ENCODE results near the gene MIER3. TPM values are rescaled to one million over a fixed set of nuclear protein-coding genes. Genes with fewer than 3 reads are reported as not detected.
A peak's percentile ranks its signal among the peaks of the same experiment; 100 is the strongest.

The MIER3 gene
- total RNA-seq, 4 donors from 2014 or later, result 12.2 to 33.4 (median 20.4) TPM

DNA sequence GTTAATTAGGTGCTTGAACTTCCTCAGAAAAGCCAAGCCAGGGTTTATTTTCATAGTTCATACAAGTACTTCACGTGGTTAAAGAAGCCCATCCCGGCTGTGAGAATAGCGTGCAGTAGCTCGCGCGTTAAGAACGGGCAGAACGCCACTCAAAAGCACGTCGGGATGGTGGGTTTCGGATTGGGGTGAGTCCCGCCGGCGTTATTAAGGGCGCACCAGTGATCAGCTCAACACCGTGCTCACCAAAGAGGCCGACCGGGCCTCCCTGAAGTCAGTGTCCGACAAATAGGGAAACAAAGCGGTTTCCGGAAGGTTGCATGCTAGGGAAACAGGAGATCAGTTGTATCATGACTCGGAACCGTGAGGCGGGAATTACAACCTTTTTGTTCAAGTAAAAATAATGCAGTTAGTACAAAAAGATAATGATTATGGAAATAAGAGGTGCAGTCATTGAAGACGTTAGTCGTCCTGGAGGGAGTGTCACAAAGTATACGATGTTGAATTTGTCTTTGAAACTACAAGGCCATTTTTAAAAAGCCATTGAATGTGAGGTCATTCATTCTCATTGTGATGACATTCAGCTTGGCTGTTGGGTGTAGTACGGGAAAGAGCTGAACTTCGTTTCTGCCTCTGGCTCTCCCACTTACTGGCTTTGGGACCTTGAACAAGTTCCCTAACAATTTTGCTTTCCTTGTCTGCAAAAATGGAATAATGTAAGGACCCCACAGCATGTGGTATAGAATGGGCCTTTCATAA, 41.5 kb downstream of the MIER3 start:
- intact Hi-C loops (cut with DNase I; ENCODE audit: low total_unique reads), result loop anchor here (1.0 to 10.0 kb wide), 2 partner anchors 41 to 1606 kb away; partner anchors contain the start of genes DHX29 and MTREX
- in situ Hi-C loops (cut with MboI; ENCODE audit: low sequenced_read_pairs in 4 of 4), result loop anchor here in 1 of 4 donors (25.0 kb wide), 1 partner anchor 1552 kb away; the partner anchor contains the start of gene PLK2
- TF ChIP-seq, protein P1, sequence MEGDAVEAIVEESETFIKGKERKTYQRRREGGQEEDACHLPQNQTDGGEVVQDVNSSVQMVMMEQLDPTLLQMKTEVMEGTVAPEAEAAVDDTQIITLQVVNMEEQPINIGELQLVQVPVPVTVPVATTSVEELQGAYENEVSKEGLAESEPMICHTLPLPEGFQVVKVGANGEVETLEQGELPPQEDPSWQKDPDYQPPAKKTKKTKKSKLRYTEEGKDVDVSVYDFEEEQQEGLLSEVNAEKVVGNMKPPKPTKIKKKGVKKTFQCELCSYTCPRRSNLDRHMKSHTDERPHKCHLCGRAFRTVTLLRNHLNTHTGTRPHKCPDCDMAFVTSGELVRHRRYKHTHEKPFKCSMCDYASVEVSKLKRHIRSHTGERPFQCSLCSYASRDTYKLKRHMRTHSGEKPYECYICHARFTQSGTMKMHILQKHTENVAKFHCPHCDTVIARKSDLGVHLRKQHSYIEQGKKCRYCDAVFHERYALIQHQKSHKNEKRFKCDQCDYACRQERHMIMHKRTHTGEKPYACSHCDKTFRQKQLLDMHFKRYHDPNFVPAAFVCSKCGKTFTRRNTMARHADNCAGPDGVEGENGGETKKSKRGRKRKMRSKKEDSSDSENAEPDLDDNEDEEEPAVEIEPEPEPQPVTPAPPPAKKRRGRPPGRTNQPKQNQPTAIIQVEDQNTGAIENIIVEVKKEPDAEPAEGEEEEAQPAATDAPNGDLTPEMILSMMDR (IDR thresholded peaks at IDR 0.05 in 4 of 5, conservative IDR thresholded peaks at IDR 0.05 in 1 of 5), result no peak
- no peak for TF ChIP-seq POLR2A (IDR thresholded peaks at IDR 0.05)
- no peaks in the 10 kb centered on the region for H3K27me3 ChIP-seq
- peaks cover 0 to 6% of the 10 kb centered on the region in 2 donors for H3K36me3 ChIP-seq
- peak overlapping the region; percentile 86 to 96 (median 90) for H3K27ac ChIP-seq
- ATAC-seq, result peak; percentile 43
- H3K9me3 ChIP-seq, result no peaks in the 10 kb centered on the region
- DNase-seq, result peak in 1 of 2 donors; percentile 29
- H3K4me3 ChIP-seq, result peak overlapping the region; percentile 67 to 96 (median 80)
- H3K4me1 ChIP-seq, result peaks cover 5 to 10% of the 10 kb centered on the region in 2 donors

- intact Hi-C loops (cut with DNase I; ENCODE audit: low total_unique reads) (loop anchor here (1.0 to 10.0 kb wide), 5 partner anchors 42 to 1605 kb away; partner anchors contain the start of genes DHX29, MAP3K1, MTREX and PLK2), in situ Hi-C loops (cut with MboI; ENCODE audit: low sequenced_read_pairs in 4 of 4) (loop anchor here in 2 of 4 donors (10.0 to 25.0 kb wide), 2 partner anchors 315 to 1553 kb away; partner anchors contain the start of gene PLK2 (in 1 of the 2))
- DNase-seq (peak; percentile 96 to 97), ATAC-seq (peak; percentile 85 to 91)
- TF ChIP-seq POLR2A (IDR thresholded peaks at IDR 0.05), result peak; percentile 66 to 73
- TF ChIP-seq, protein P1 (IDR thresholded peaks at IDR 0.05 in 4 of 5, conservative IDR thresholded peaks at IDR 0.05 in 1 of 5), result no peak
- Histone ChIP-seq H3K4me1 (peaks cover 5 to 10% of the 10 kb centered on the region in 2 donors), H3K27me3 (no peaks in the 10 kb centered on the region), H3K27ac (peak within 1 kb of the TSS; percentile 86 to 96 (median 90)), H3K36me3 (no peaks in the 10 kb centered on the region), H3K9me3 (no peaks in the 10 kb centered on the region), H3K4me3 (peak within 1 kb of the TSS; percentile 67 to 96 (median 80))
Observed at GRCh38 chr5:56909294-56910209, 42.4 kb downstream of the MIER3 start, which contains the start of gene SETD9. Gene SETD9, plus strand, starts transcription at chr5:56909596. Its CDS starts 50 bp downstream, at chr5:56909646.

- no peaks in the 10 kb centered on the region for H3K9me3 ChIP-seq
- ATAC-seq, result peak; percentile 49 to 60
- H3K4me3 ChIP-seq, result peak overlapping the region; percentile 67 to 96 (median 80)
- H3K4me1 ChIP-seq, result peaks cover 5 to 10% of the 10 kb centered on the region in 2 donors
- H3K27ac ChIP-seq, result peak overlapping the region; percentile 86 to 96 (median 90)
- H3K36me3 ChIP-seq, result no peaks in the 10 kb centered on the region
- H3K27me3 ChIP-seq, result no peaks in the 10 kb centered on the region
- intact Hi-C loops (cut with DNase I; ENCODE audit: low total_unique reads) (loop anchor here (1.0 to 5.0 kb wide), 3 partner anchors 92 to 1553 kb away; partner anchors contain the start of genes MAP3K1 and PLK2), in situ Hi-C loops (cut with MboI; ENCODE audit: low sequenced_read_pairs in 4 of 4) (loop anchor here in 2 of 4 donors (10.0 to 25.0 kb wide), 2 partner anchors 316 to 1553 kb away; partner anchors contain the start of gene PLK2 (in 1 of the 2))
- DNase-seq, result peak in 1 of 2 donors; percentile 22
- TF ChIP-seq, protein P1 (IDR thresholded peaks at IDR 0.05 in 4 of 5, conservative IDR thresholded peaks at IDR 0.05 in 1 of 5), result no peak
- no peak for TF ChIP-seq POLR2A (IDR thresholded peaks at IDR 0.05)
Observed at GRCh38 chr5:56908942-56909293, 43.0 kb downstream of the MIER3 start.
